GM12891 (cell line): ENCODE measurements around the gene MOV10L1.

ENCODE experiments used
- DNase-seq: peaks from one replicate; pipeline ENCODE4 v3.0.0; 2011; ENCODE audit warnings: low spot score; ENCODE audit not compliant: insufficient read length
- FAIRE-seq: peaks from 2 replicates; lab custom pipeline; 2011; peaks lifted over from hg19 to GRCh38; lab: Jason Lieb, UNC
- PAX5 ChIP-seq: IDR thresholded peaks from 2 replicates; pipeline ENCODE4 v1.6.1; 2011; ENCODE audit warnings: low read length, moderate library complexity, mild to moderate bottlenecking; ENCODE audit not compliant: insufficient read depth, severe bottlenecking
- POLR2A ChIP-seq: IDR thresholded peaks from 2 replicates; pipeline ENCODE4 v1.6.1; 2011; ENCODE audit warnings: low read depth, low read length, control low read depth
- POLR2AphosphoS5 ChIP-seq: IDR thresholded peaks from 2 replicates; pipeline ENCODE4 v1.6.1; 2011; ENCODE audit warnings: low read depth, low read length, control low read depth
- POU2F2 ChIP-seq: IDR thresholded peaks from 2 replicates; pipeline ENCODE4 v1.6.1; 2011; ENCODE audit warnings: low read depth, mild to moderate bottlenecking, control low read depth, low read length, moderate library complexity
- SPI1 ChIP-seq: IDR thresholded peaks from 2 replicates; pipeline ENCODE4 v1.6.1; 2011; ENCODE audit warnings: low read depth, low read length, control low read depth
- TAF1 ChIP-seq: IDR thresholded peaks from 2 replicates; pipeline ENCODE4 v1.6.1; 2011; ENCODE audit warnings: low read depth, low read length, control low read depth

MOV10L1 gene

GRCh38 chr22:50114221-50115021 lies 24.6 kb downstream of the MOV10L1 start:
- no peak for FAIRE-seq
- no peak for TF ChIP-seq TAF1
- TF ChIP-seq POU2F2, result no peak
- no peak for TF ChIP-seq POLR2AphosphoS5
- DNase-seq, result no peak

DNA sequence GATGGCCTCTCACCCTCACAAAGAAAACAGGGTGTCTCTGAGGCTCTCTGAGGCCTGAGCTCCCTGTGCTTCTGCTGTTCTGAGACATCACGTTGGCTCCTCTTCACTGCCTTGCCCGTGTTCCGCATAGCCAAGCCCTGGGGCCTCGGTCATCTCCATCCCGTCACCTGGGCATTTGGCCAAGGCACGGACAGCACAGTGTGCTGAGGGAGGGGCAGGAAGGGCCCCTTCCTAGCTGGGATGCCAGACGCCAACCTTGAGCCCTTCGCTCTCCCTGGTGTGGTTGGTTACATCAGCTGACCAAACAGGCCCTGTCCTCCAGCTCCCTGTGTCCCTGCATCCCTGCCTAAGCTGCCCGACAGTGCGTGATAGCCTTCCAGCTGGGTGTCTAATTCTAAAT lies 25.9 kb downstream of the MOV10L1 start:
- TF ChIP-seq TAF1, result no peak
- no peak for TF ChIP-seq POLR2AphosphoS5
- TF ChIP-seq PAX5, result no peak
- TF ChIP-seq POLR2A, result no peak
- no peak for TF ChIP-seq SPI1
- TF ChIP-seq POU2F2, result no peak
- DNase-seq (no peak), FAIRE-seq (no peak)

- FAIRE-seq (no peak), DNase-seq (no peak)
- TF ChIP-seq TAF1, result no peak
- no peak for TF ChIP-seq POLR2AphosphoS5
- TF ChIP-seq PAX5, result no peak
- no peak for TF ChIP-seq SPI1
- TF ChIP-seq POLR2A, result no peak
- no peak for TF ChIP-seq POU2F2
These were observed 27.5 kb downstream of the MOV10L1 start for GRCh38 chr22:50117168-50117762.

DNA sequence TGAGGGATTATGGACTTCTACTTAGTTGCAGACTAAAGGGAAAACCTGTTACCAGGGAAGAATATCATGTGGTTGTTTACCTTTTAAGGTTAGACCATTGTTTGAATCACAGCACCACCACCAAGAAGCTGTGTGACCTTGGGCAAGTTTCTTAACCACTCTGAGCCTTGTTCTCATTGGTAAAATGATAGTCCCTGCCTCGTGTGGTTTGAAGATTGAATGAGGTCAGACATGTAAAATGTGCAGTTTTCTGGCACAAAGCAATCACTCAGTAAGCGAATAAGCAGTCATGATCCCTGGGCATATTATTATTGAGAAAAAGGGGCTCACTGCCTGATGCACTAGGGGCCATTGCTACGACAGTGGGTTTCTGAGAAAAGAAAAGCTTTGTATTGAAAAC lies 28.3 kb downstream of the MOV10L1 start:
- DNase-seq, result no peak
- no peak for TF ChIP-seq PAX5
- TF ChIP-seq POU2F2, result no peak
- TF ChIP-seq TAF1, result no peak
- TF ChIP-seq POLR2AphosphoS5, result no peak
- TF ChIP-seq SPI1, result no peak
- TF ChIP-seq POLR2A, result no peak
- FAIRE-seq, result no peak

GRCh38 chr22:50118557-50119168 lies 28.9 kb downstream of the MOV10L1 start:
- DNase-seq, result no peak
- TF ChIP-seq PAX5, result no peak
- no peak for TF ChIP-seq TAF1
- TF ChIP-seq POLR2AphosphoS5, result no peak
- TF ChIP-seq POLR2A, result no peak
- no peak for TF ChIP-seq POU2F2
- no peak for TF ChIP-seq SPI1
- FAIRE-seq, result no peak

DNA sequence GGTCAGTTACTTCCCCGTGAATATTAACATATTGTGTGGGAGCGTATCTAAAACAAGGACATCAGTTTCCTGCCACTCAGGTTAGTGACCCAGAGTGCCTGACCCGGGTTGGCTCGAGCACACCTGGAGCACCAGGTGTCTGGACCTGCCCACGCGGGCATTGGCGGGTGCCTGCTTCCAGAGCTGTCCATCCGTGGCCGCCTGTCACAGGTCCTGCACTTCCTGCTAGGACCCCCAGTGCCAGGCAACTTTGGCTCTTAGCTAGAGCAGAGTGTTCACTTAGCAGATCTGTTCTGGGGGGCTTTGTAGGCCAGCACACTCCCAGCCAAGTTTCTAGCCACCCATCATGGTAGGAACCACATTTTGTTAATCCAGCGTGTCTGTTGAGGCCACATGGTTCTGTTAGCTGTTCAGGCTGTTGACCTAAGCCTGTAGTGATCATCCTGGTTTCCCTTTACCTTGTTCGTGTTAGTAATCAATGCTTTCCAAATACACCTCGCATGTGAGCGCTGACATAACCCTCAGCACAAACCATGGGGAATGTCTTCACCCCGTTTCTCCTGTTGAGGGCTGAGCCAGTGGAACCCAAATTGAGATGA lies 29.5 kb downstream of the MOV10L1 start:
- DNase-seq (no peak), FAIRE-seq (no peak)
- TF ChIP-seq PAX5 (no peak), POU2F2 (no peak), POLR2A (no peak), POLR2AphosphoS5 (no peak), TAF1 (no peak), SPI1 (no peak)

DNA sequence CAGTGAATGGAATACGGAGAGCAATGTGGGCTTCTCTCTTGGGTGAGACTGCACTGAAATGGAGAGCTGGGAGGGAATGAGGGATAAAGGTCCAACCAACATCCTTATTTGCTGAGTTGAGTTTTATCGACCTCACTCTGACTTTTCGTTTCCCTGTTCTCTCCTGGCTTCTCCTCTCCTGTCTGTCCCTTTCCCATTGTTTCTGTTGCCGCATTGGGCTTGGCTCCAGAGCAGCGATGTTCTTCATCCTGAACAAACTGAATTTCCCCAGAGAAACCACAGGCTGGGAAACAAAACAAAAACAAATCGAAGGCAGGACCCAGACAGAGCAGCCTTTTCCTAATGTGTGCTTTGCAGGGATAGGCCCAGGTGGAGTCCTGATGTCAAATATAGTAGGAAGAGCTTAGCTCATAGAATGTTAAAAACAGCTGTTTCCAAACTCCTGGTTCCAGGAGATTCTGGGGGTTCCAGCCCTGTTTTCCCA lies 30.0 kb downstream of the MOV10L1 start:
- FAIRE-seq, result no peak
- TF ChIP-seq POLR2AphosphoS5 (no peak), POU2F2 (no peak), TAF1 (no peak), PAX5 (no peak), POLR2A (no peak), SPI1 (no peak)

DNA sequence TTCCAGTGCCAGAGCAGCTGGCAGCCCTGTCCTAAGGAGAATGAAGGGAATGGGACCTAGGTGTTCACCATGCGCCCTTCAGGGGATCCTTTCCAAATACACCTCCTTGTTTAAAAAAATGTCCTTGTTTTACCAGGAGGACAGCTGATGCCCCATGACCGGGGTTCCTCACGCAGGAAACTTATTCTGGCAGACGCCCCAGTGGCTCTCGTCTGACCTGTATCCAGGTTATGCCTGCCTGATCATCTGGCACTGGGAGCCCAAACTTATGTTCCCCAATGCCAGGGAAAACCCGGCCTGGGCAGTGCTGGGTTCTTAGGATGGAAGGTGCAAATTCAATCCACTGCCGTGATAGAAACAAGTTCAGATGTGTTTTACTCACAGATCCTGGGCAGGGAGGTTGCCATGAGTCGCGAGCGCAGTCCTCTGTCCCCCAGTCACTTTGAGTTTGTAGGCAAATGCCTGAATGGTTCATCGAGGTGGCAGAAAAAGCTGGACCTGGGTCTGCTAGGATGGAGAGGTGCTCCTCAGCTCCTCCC lies 31.5 kb downstream of the MOV10L1 start:
- no peak for FAIRE-seq
- TF ChIP-seq POLR2A (no peak), SPI1 (no peak), TAF1 (no peak), PAX5 (no peak), POU2F2 (no peak), POLR2AphosphoS5 (no peak)
- no peak for DNase-seq

More for the DNA sequence above, 30.0 kb downstream of the MOV10L1 start:
- DNase-seq, result no peak

GRCh38 chr22:50123119-50123518 lies 33.3 kb downstream of the MOV10L1 start:
- TF ChIP-seq POLR2AphosphoS5, result no peak
- no peak for TF ChIP-seq POU2F2
- TF ChIP-seq TAF1, result no peak
- TF ChIP-seq PAX5, result no peak
- no peak for TF ChIP-seq SPI1
- no peak for TF ChIP-seq POLR2A
- FAIRE-seq (no peak), DNase-seq (no peak)
